DOHH2 (cell line): ENCODE measurements around the gene F5.

Source experiments
- H3F3A ChIP-seq: fragments of 200-600 bp; sonication (generic), shearing (Covaris generic); 2 replicates; pipeline ENCODE4 v1.6.0; 2016; ENCODE audit warnings: antibody characterized with exemption, mild to moderate bottlenecking; ENCODE audit not compliant: control insufficient read depth, insufficient read depth
- H3K27ac ChIP-seq: fragments of 200-600 bp; sonication (generic); 2 replicates; pipeline ENCODE4 v1.5.1; 2014; ENCODE audit warnings: low read depth, mild to moderate bottlenecking, low read length, moderate library complexity
- H3K27me3 ChIP-seq: fragments of 200-600 bp; sonication (generic); 2 replicates; pipeline ENCODE4 v1.6.1; 2014; ENCODE audit warnings: mild to moderate bottlenecking, low read length, mixed read lengths; ENCODE audit not compliant: control insufficient read depth
- H3K36me3 ChIP-seq: fragments of 200-600 bp; sonication (generic); 2 replicates; pipeline ENCODE4 v1.6.1; 2014; ENCODE audit warnings: mild to moderate bottlenecking, low read length, moderate library complexity, mixed read lengths; ENCODE audit not compliant: control insufficient read depth
- H3K4me1 ChIP-seq: fragments of 200-600 bp; sonication (generic); 2 replicates; pipeline ENCODE4 v1.6.1; 2014; ENCODE audit warnings: mild to moderate bottlenecking, low read length, mixed read lengths; ENCODE audit not compliant: control insufficient read depth
- H3K4me2 ChIP-seq: fragments of 200-600 bp; sonication (generic); 2 replicates; pipeline ENCODE4 v1.6.0; 2014; ENCODE audit warnings: mild to moderate bottlenecking, low read length, moderate library complexity
- H3K4me3 ChIP-seq: fragments of 200-600 bp; sonication (generic); 2 replicates; pipeline ENCODE4 v1.5.1; 2014; ENCODE audit warnings: mild to moderate bottlenecking, low read length, mixed read lengths
- H3K79me2 ChIP-seq: fragments of 200-600 bp; sonication (generic); 2 replicates; pipeline ENCODE4 v1.6.1; 2014; ENCODE audit warnings: mild to moderate bottlenecking, low read length, mixed read lengths; ENCODE audit not compliant: control insufficient read depth
- H3K9me2 ChIP-seq: fragments of 200-600 bp; sonication (generic); replicated peaks from 2 replicates; pipeline ENCODE4 v1.6.1; 2014; ENCODE audit warnings: mild to moderate bottlenecking, low read length, mixed read lengths; ENCODE audit not compliant: control insufficient read depth
- H3K9me3 ChIP-seq: fragments of 200-600 bp; sonication (generic); 2 replicates; pipeline ENCODE4 v1.6.1; 2014; ENCODE audit warnings: antibody characterized with exemption, low read length, mixed read lengths; ENCODE audit not compliant: control insufficient read depth, insufficient read depth
- H4K20me1 ChIP-seq: fragments of 200-600 bp; sonication (generic); 2 replicates; pipeline ENCODE4 v1.6.0; 2014; ENCODE audit warnings: low read depth, mild to moderate bottlenecking, antibody characterized with exemption, low read length, moderate library complexity; ENCODE audit not compliant: control insufficient read depth, insufficient read depth
- CTCF ChIP-seq: fragments of 200-600 bp; sonication (generic); IDR thresholded peaks from one replicate; pipeline ENCODE4 v1.5.1; 2014; ENCODE audit warnings: antibody characterized with exemption, mild to moderate bottlenecking, low read depth, low read length; ENCODE audit not compliant: poor library complexity, severe bottlenecking
- EZH2phosphoT487 ChIP-seq: fragments of 200-600 bp; sonication (generic); IDR thresholded peaks from 2 replicates; pipeline ENCODE4 v1.6.1; 2017; ENCODE audit warnings: borderline replicate concordance, mild to moderate bottlenecking, antibody characterized with exemption, low read length, moderate library complexity, mixed read lengths

Gene F5

GRCh38 chr1:169574336-169574735 is 11.9 kb downstream of the F5 start:
- H3K27ac ChIP-seq, result no peak overlapping the region
- no peaks in the 10 kb centered on the region for H3K36me3 ChIP-seq
- TF ChIP-seq EZH2phosphoT487 (no peak), CTCF (no peak)
- H3K9me3 ChIP-seq, result no peaks in the 10 kb centered on the region
- no peaks in the 10 kb centered on the region for H4K20me1 ChIP-seq
- no peaks in the 10 kb centered on the region for H3F3A ChIP-seq
- H3K4me1 ChIP-seq, result no peaks in the 10 kb centered on the region
- H3K27me3 ChIP-seq, result peaks cover 25% of the 10 kb centered on the region
- no peak overlapping the region for H3K4me2 ChIP-seq
- no peak overlapping the region for H3K4me3 ChIP-seq
- no peaks in the 10 kb centered on the region for H3K9me2 ChIP-seq
- H3K79me2 ChIP-seq, result no peaks in the 10 kb centered on the region

GRCh38 chr1:169572187-169572586 is 14.1 kb downstream of the F5 start:
- peaks cover 24% of the 10 kb centered on the region for H3K27me3 ChIP-seq
- H3K36me3 ChIP-seq, result no peaks in the 10 kb centered on the region
- no peaks in the 10 kb centered on the region for H3K9me2 ChIP-seq
- no peak overlapping the region for H3K4me3 ChIP-seq
- no peaks in the 10 kb centered on the region for H3F3A ChIP-seq
- TF ChIP-seq EZH2phosphoT487, result no peak
- TF ChIP-seq CTCF, result no peak
- H3K9me3 ChIP-seq, result no peaks in the 10 kb centered on the region
- no peak overlapping the region for H3K27ac ChIP-seq
- no peak overlapping the region for H3K4me2 ChIP-seq
- H4K20me1 ChIP-seq, result no peaks in the 10 kb centered on the region
- no peaks in the 10 kb centered on the region for H3K4me1 ChIP-seq
- H3K79me2 ChIP-seq, result no peaks in the 10 kb centered on the region

GRCh38 chr1:169571450-169571849 is 14.8 kb downstream of the F5 start:
- H3F3A ChIP-seq, result no peaks in the 10 kb centered on the region
- no peaks in the 10 kb centered on the region for H3K36me3 ChIP-seq
- H3K27ac ChIP-seq, result no peak overlapping the region
- no peaks in the 10 kb centered on the region for H3K9me2 ChIP-seq
- H3K4me3 ChIP-seq, result no peak overlapping the region
- TF ChIP-seq EZH2phosphoT487, result no peak
- TF ChIP-seq CTCF, result no peak
- H3K79me2 ChIP-seq, result no peaks in the 10 kb centered on the region
- H3K27me3 ChIP-seq, result peaks cover 18% of the 10 kb centered on the region
- no peaks in the 10 kb centered on the region for H3K9me3 ChIP-seq
- no peaks in the 10 kb centered on the region for H4K20me1 ChIP-seq
- no peak overlapping the region for H3K4me2 ChIP-seq
- H3K4me1 ChIP-seq, result no peaks in the 10 kb centered on the region

- Histone ChIP-seq H3K27me3 (peaks cover 20% of the 10 kb centered on the region), H3K9me3 (no peaks in the 10 kb centered on the region), H3K27ac (no peak overlapping the region), H3K36me3 (no peaks in the 10 kb centered on the region), H3K9me2 (no peaks in the 10 kb centered on the region), H3K4me3 (no peak overlapping the region), H3F3A (no peaks in the 10 kb centered on the region), H4K20me1 (no peaks in the 10 kb centered on the region), H3K79me2 (no peaks in the 10 kb centered on the region), H3K4me1 (no peaks in the 10 kb centered on the region), H3K4me2 (no peak overlapping the region)
- TF ChIP-seq CTCF (no peak), EZH2phosphoT487 (no peak)
Measured at GRCh38 chr1:169570172-169570574, 16.1 kb downstream of the F5 start.
